ENCODE measurements around the gene ACTL9.

The ACTL9 gene

DNA sequence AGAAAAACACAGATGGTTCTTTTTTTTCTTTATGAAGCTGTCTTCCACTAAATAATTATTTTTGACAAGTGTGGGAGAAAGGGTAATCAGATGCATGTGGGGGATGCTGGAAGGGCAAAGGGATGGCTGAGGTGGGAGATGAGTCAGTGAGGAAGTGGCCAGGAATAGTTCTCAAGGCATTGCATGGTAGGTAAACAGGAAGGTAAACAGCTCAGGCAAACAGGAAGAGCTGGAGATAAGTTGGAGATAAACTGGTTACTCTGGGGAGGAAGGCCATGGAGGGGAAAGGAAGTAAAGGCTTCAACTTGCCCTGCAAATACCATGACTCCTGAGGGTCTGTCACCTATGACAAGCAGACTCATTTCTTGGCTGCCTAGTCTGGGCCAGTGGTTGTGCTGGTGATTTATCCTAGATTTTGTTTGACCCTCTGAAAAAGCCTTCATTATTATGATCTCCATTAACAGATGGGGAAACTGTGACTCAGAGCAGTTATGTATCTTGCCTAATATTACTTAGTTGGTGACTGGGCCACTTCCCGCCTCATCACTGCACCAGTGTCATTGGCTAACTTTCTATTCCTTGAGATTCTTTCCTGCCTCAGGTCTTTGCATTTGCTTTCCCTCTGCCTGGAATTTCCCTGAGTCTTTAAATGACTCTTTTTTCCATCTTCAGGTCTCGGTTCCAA lies 17.1 kb downstream of the ACTL9 start:
- TF ChIP-seq CTCF (IDR thresholded peaks at IDR 0.05) = no peak
- Histone ChIP-seq H3K27me3 (ENCODE audit: control insufficient read depth, insufficient read depth, low read length) (no peaks in the 10 kb centered on the region), H3K27ac (no peak overlapping the region), H3K4me1 (no peaks in the 10 kb centered on the region), H3K9me3 (ENCODE audit: control insufficient read depth, low read length) (no peaks in the 10 kb centered on the region), H2AFZ (no peak overlapping the region), H3K4me2 (ENCODE audit: low read length) (no peak overlapping the region), H3K79me2 (no peaks in the 10 kb centered on the region), H3K4me3 (ENCODE audit: low read depth, low read length) (no peak overlapping the region), H3K9ac (no peak overlapping the region), H3K36me3 (ENCODE audit: control insufficient read depth, insufficient read depth, low read length) (no peaks in the 10 kb centered on the region)

GRCh38 chr19:8680676-8681344 lies 17.8 kb downstream of the ACTL9 start:
- Histone ChIP-seq H3K9me3 (ENCODE audit: control insufficient read depth, low read length) (no peaks in the 10 kb centered on the region), H3K36me3 (ENCODE audit: control insufficient read depth, insufficient read depth, low read length) (no peaks in the 10 kb centered on the region), H3K9ac (no peak overlapping the region), H3K4me1 (no peaks in the 10 kb centered on the region), H3K79me2 (no peaks in the 10 kb centered on the region), H3K27ac (no peak overlapping the region), H2AFZ (no peak overlapping the region), H3K4me3 (ENCODE audit: low read depth, low read length) (no peak overlapping the region), H3K4me2 (ENCODE audit: low read length) (no peak overlapping the region), H3K27me3 (ENCODE audit: control insufficient read depth, insufficient read depth, low read length) (no peaks in the 10 kb centered on the region)
- TF ChIP-seq CTCF (IDR thresholded peaks at IDR 0.05) = no peak

DNA sequence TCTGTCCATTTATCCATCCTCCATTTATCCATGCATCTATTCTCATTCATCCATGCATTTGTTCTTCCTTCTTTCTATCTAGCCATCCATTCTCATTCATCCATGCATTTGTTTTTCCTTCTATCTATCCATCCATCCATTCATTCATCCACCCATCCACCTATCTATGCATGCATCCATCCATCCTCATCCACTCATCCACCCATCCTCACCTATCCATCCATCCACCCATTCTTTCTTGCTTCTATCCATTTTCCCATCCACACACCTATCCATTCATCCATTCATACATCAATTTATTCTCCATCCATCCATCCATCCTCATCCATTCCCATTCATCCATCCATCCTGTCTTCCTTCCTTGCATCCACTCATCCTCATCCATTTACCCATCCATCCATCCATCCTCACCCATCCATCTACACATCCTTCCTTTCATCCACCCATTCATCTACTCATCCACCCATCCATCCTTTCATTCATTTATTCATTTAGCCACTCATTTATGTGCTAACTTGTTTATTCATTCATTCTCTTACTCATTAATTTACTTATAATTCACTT lies 20.3 kb downstream of the ACTL9 start:
- H3K79me2 ChIP-seq = no peaks in the 10 kb centered on the region
- no peak for TF ChIP-seq CTCF (IDR thresholded peaks at IDR 0.05)
- H3K9ac ChIP-seq = no peak overlapping the region
- no peak overlapping the region for H2AFZ ChIP-seq
- no peak overlapping the region for H3K4me2 ChIP-seq (ENCODE audit: low read length)
- no peaks in the 10 kb centered on the region for H3K4me1 ChIP-seq
- no peak overlapping the region for H3K27ac ChIP-seq
- no peaks in the 10 kb centered on the region for H3K9me3 ChIP-seq (ENCODE audit: control insufficient read depth, low read length)
- H3K27me3 ChIP-seq (ENCODE audit: control insufficient read depth, insufficient read depth, low read length) = no peaks in the 10 kb centered on the region
- no peak overlapping the region for H3K4me3 ChIP-seq (ENCODE audit: low read depth, low read length)
- H3K36me3 ChIP-seq (ENCODE audit: control insufficient read depth, insufficient read depth, low read length) = no peaks in the 10 kb centered on the region

GRCh38 chr19:8675066-8675465 lies 23.5 kb downstream of the ACTL9 start:
- no peak overlapping the region for H3K9ac ChIP-seq
- no peak overlapping the region for H3K4me2 ChIP-seq (ENCODE audit: low read length)
- H3K79me2 ChIP-seq = no peaks in the 10 kb centered on the region
- no peaks in the 10 kb centered on the region for H3K9me3 ChIP-seq (ENCODE audit: control insufficient read depth, low read length)
- H3K27ac ChIP-seq = no peak overlapping the region
- no peaks in the 10 kb centered on the region for H3K36me3 ChIP-seq (ENCODE audit: control insufficient read depth, insufficient read depth, low read length)
- no peak for TF ChIP-seq CTCF (IDR thresholded peaks at IDR 0.05)
- H3K27me3 ChIP-seq (ENCODE audit: control insufficient read depth, insufficient read depth, low read length) = no peaks in the 10 kb centered on the region
- H3K4me3 ChIP-seq (ENCODE audit: low read depth, low read length) = no peak overlapping the region
- no peak overlapping the region for H2AFZ ChIP-seq
- no peaks in the 10 kb centered on the region for H3K4me1 ChIP-seq
